Psoas muscle (tissue), 8 donors: ENCODE data around the gene RLN3. TPM values are rescaled to one million over a fixed set of nuclear protein-coding genes. Genes with fewer than 3 reads are reported as not detected.
"Not testable (repeated sequence)": the region's sequence is repeated elsewhere in the genome, so short reads cannot be mapped to it uniquely, and the experiment has no call there.

Source experiments
- ATAC-seq, 4 donors: fragments of 200-7000 bp; cut with Tn5 transposase; one replicate each; pipeline ENCODE4 v1.9.1; 2020; ENCODE audit warnings: moderate library complexity in 3 of 4, mild to moderate bottlenecking in 2 of 4
- DNase-seq, 2 donors: peaks; one replicate each; pipeline ENCODE4 v3.0.0-alpha.2; 2020
- H3K27ac ChIP-seq: fragments of 200-600 bp; one replicate; pipeline ENCODE4 v1.8.0; 2022
- H3K27me3 ChIP-seq, 3 donors: fragments of 200-600 bp in 1 of 3; one replicate each; pipeline versions ENCODE4 v1.6.1 to v1.8.0; 2013 to 2022; ENCODE audit warnings: low read length in 2 of 3, mild to moderate bottlenecking in 2 of 3, moderate library complexity in 1 of 3; ENCODE audit not compliant: insufficient read depth in 3 of 3
- H3K36me3 ChIP-seq, 2 donors: fragments of 200-600 bp in 1 of 2; one replicate each; pipeline versions ENCODE4 v1.6.1 to v1.8.0; 2013 to 2022; ENCODE audit warnings: low read depth in 1 of 2, mild to moderate bottlenecking in 1 of 2, moderate library complexity in 1 of 2; ENCODE audit not compliant: insufficient read depth in 1 of 2
- H3K4me1 ChIP-seq: fragments of 200-600 bp; one replicate; pipeline ENCODE4 v1.8.0; 2022
- H3K4me3 ChIP-seq: fragments of 200-600 bp; one replicate; pipeline ENCODE4 v1.8.0; 2022; ENCODE audit warnings: mild to moderate bottlenecking
- H3K9me3 ChIP-seq: fragments of 200-600 bp; one replicate; pipeline ENCODE4 v1.8.0; 2022
- CTCF ChIP-seq: fragments of 200-600 bp; IDR thresholded peaks from one replicate; pipeline ENCODE4 v1.8.0; 2022; ENCODE audit warnings: antibody characterized with exemption
- WGBS, 3 donors: extraction: QIAGEN DNeasy Blood & Tissue Kit; methylation state at CpG; one replicate each; pipeline versions ENCODE4 v1.1.6 to v1.1.7; 2013; 5-methylcytosine and 5-hydroxymethylcytosine counted together
- intact Hi-C, 2 donors: fragments of 100-400 bp; cut with DNase I; formaldehyde crosslinking; loops; one replicate each; pipeline versions ENCODE4 v1.11.0 to v1.14.2; 2022
- polyA plus RNA-seq, 3 donors: library from polyadenylated mRNA; stranded (reverse); fragments of 200-250 nt; gene quantifications; one replicate each; pipeline ENCODE4 v1.2.3, GENCODE V29; 2013
- total RNA-seq, 4 donors: library from RNA; stranded (reverse); fragmentation: NEBNext Ultra II Directional in 2 of 4; extraction: Animal tissue kit (Norgen Biotek cat#: 25700) in 2 of 4; gene quantifications; one replicate each; pipeline versions ENCODE4 v1.2.1 to v1.2.4, GENCODE V29; 2021 to 2023
- donor health status: healthy with polysubstance abuse.
- donor health status: DM: no; HTN: no; CAD: no; lungs with moderate emphysema.
- donor health status: Bipolar disorder and iron deficiency.
- donor health status: healthy.
- donor health status: DM: yes; HTN: yes; CAD: no.
- donor health status: DM: no; HTN: no; CAD: no.
- donor health status: DM: no; HTN: no; CAD: no.
- donor health status: DM: yes; HTN: yes; CAD: no.

RLN3 gene
- total and polyA plus RNA-seq, 7 donors, result not detected

DNA sequence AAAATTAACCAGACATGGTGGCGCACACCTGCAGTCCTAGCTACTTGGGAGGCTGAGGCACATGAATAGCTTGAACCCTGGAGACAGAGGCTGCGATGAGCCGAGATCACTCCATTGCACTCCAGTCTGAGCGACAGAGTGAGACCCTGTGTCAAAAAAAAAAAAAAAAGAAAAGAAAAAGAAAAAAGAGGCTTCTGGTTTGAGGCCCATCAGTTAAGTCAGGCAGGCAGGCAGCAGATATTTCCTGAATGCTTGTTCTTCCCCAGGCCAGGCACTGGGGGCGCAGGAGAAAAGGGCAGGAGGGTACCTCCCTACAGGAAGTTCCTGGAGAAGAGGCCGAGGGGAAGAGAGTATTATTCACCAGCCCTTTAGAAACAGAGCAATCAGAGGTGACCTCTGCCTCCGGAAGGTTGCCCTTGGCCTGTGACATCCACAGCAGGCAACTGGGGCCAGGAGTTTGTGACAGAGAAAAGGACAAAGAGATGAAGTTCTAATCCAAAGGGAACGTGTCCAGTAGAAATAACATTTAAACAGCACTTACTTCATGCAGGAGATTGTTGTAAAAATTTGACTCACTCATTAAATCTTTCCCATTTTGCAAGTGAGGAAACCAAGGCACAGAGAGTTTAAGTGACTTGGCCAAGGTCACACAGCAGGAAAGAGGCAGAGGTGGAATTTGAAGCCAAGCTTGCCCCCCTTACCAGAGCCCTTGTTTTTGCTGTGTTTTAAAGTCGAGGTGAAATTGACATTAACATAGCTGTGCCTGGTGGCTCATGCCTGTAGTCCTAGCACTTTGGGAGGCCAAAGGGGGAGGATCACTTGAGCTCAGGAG, 4.3 kb upstream of the RLN3 start:
- 59 to 66% (median 61%) methylated on average over 9 of the region's 9 CpGs for WGBS, 3 donors
- no peaks in the 10 kb centered on the region for H3K4me1 ChIP-seq
- peak; percentile 28 for TF ChIP-seq CTCF
- DNase-seq (peak; percentile 34 to 53), ATAC-seq (peak in 1 of 4 donors; percentile 38)
- H3K36me3 ChIP-seq, result no peaks in the 10 kb centered on the region
- no peaks in the 10 kb centered on the region for H3K9me3 ChIP-seq
- H3K27me3 ChIP-seq, result no peaks in the 10 kb centered on the region
- intact Hi-C loops, result no loop called here
- no peak overlapping the region for H3K27ac ChIP-seq
- no peak overlapping the region for H3K4me3 ChIP-seq

DNA sequence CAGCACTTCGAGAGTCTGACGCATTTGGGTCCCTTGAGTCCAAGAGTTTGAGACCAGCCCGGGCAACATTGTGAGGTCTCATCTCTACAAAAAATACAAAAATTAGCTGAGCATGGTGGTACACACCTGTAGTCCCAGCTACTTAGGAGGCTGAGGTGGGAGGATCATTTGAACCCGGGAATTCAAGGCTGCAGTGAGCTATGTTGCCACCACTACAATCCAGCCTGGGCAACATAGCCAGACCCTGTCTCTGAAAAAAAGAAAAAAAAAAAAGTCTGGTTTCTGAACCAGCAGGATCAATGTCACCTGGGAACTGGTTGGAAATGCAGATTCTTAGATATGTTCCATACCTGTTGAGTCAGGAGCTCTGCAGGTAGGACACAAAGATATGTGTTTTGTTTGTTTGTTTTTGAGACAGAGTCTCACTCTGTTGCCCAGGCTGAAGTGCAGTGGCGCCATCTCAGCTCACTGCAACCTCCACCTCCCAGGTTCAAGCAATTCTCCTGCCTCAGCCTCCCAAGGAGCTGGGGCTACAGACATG, 1.2 kb upstream of the RLN3 start:
- H3K27me3 ChIP-seq, intact Hi-C loops, H3K4me1 ChIP-seq, H3K36me3 ChIP-seq, H3K27ac ChIP-seq, H3K9me3 ChIP-seq, ATAC-seq, DNase-seq, H3K4me3 ChIP-seq: not testable (repeated sequence)
- WGBS, 3 donors, result 88 to 91% (median 88%) methylated on average over 5 of the region's 5 CpGs

- Histone ChIP-seq H3K9me3 (no peaks in the 10 kb centered on the region), H3K27me3 (no peaks in the 10 kb centered on the region), H3K36me3 (no peaks in the 10 kb centered on the region), H3K27ac (no peak overlapping the region), H3K4me1 (no peaks in the 10 kb centered on the region), H3K4me3 (no peak overlapping the region)
- no peak for ATAC-seq
- 76 to 79% (median 77%) methylated on average over 4 of the region's 4 CpGs for WGBS, 3 donors
- DNase-seq, result no peak
- intact Hi-C loops, result no loop called here
- no peak for TF ChIP-seq CTCF
Observed at GRCh38 chr19:14028901-14029300, 953 bp downstream of the RLN3 start.

GRCh38 chr19:14030997-14031718, 3.2 kb downstream of the RLN3 start:
- TF ChIP-seq CTCF, result no peak
- intact Hi-C loops, result no loop called here
- WGBS, 3 donors, result 26 to 40% (median 31%) methylated on average over 14 to 20 of the region's 20 CpGs
- DNase-seq, result peak in 1 of 2 donors; percentile 36
- peak in 1 of 4 donors; percentile 14 for ATAC-seq
- H3K9me3 ChIP-seq, result no peaks in the 10 kb centered on the region
- peak overlapping the region; percentile 76 for H3K4me3 ChIP-seq
- H3K27ac ChIP-seq, result peak overlapping the region; percentile 68
- H3K4me1 ChIP-seq, result no peaks in the 10 kb centered on the region
- no peaks in the 10 kb centered on the region for H3K27me3 ChIP-seq
- no peaks in the 10 kb centered on the region for H3K36me3 ChIP-seq
